HEK293 (cell line): Measurements from ENCODE around the gene ASIC4.

Experiments used
- KLF9 ChIP-seq: fragments of 450-650 bp; formaldehyde crosslinking; IDR thresholded peaks from 2 replicates; pipeline ENCODE4 v1.5.1; 2016; ENCODE audit warnings: missing biosample characterization, missing genetic modification characterization, low read depth
- PBX3 ChIP-seq: sonication (generic); formaldehyde crosslinking; IDR thresholded peaks from 2 replicates; pipeline ENCODE4 v1.8.1; 2022; ENCODE audit warnings: mild to moderate bottlenecking, moderate library complexity, missing genetic modification reagents
- ZNF146 ChIP-seq: fragments of 450-650 bp; formaldehyde crosslinking; IDR thresholded peaks from 2 replicates; pipeline ENCODE4 v1.5.1; 2016; ENCODE audit warnings: missing biosample characterization, missing genetic modification characterization
- TF ChIP-seq, protein P1 (sequence below): fragments of 450-650 bp; formaldehyde crosslinking; IDR thresholded peaks from 2 replicates; pipeline ENCODE4 v1.5.1; 2016; ENCODE audit warnings: missing biosample characterization, missing genetic modification characterization

GRCh38 chr2:219556413-219556812 lies 42.1 kb downstream of the ASIC4 start:
- TF ChIP-seq, protein P1, sequence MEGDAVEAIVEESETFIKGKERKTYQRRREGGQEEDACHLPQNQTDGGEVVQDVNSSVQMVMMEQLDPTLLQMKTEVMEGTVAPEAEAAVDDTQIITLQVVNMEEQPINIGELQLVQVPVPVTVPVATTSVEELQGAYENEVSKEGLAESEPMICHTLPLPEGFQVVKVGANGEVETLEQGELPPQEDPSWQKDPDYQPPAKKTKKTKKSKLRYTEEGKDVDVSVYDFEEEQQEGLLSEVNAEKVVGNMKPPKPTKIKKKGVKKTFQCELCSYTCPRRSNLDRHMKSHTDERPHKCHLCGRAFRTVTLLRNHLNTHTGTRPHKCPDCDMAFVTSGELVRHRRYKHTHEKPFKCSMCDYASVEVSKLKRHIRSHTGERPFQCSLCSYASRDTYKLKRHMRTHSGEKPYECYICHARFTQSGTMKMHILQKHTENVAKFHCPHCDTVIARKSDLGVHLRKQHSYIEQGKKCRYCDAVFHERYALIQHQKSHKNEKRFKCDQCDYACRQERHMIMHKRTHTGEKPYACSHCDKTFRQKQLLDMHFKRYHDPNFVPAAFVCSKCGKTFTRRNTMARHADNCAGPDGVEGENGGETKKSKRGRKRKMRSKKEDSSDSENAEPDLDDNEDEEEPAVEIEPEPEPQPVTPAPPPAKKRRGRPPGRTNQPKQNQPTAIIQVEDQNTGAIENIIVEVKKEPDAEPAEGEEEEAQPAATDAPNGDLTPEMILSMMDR (tag by site-specific recombination), result no peak
- TF ChIP-seq PBX3 (CRISPR knock-in tag), result no peak
- no peak for TF ChIP-seq ZNF146 (tag by site-specific recombination)
- no peak for TF ChIP-seq KLF9 (tag by site-specific recombination)
